Stimulated activated CD4-positive, alpha-beta T cell treated with anti-CD3 and anti-CD28 coated beads, Interleukin-1b, Interleukin-23, amount 100 ng/mL, for 48 hours (primary cell): ENCODE results near the gene ABL1.

Experiments used
- DNase-seq: peaks from one replicate; pipeline ENCODE4 v3.0.0-alpha.2; 2020

ABL1 gene

GRCh38 chr9:130873966-130874365, 38.9 kb downstream of the ABL1 start:
- DNase-seq: no peak

GRCh38 chr9:130874783-130875182, 39.7 kb downstream of the ABL1 start:
- DNase-seq: no peak

DNA sequence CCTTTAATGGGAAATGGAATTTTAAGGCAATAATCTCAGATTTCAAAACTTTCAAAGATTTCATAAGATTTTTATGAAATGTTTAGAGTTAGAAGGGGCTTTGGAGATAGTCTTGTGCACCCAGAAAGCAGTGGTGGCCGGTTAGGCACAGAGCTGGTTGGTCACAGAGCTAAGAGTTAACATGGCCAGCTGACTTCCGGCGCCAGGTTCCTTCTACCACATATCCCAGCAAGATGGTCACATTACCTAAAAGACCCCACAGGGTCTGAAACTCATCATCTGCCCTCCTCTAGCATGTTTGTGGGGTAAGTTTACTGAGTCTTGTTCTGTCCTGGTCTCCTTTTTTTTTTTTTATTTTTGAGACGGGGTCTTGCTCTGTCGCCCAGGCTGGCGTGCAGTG, 42.2 kb downstream of the ABL1 start:
- no peak for DNase-seq

GRCh38 chr9:130878295-130878694, 43.2 kb downstream of the ABL1 start:
- DNase-seq: no peak

GRCh38 chr9:130879863-130880411, 44.9 kb downstream of the ABL1 start:
- DNase-seq: no peak

- no peak for DNase-seq
These were observed 45.7 kb downstream of the ABL1 start for GRCh38 chr9:130880599-130881220.

DNA sequence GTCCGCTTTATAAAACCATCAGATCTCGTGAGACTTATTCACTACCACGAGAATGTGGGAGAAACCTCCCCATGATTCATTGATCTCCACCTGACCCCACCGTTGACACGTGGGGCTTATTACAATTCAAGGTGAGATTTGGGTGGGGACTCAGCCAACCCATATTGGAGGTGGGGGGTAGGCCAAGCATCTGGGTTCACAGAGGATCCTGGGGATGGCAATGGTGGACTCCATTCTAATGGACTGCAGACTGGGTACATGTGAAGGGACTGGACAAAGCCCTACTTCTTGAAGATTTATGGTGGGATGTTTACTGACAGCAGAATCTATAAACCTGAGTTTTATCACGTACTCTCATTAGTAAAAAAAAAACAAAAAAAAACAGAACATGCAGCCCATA, 46.5 kb downstream of the ABL1 start:
- no peak for DNase-seq

DNA sequence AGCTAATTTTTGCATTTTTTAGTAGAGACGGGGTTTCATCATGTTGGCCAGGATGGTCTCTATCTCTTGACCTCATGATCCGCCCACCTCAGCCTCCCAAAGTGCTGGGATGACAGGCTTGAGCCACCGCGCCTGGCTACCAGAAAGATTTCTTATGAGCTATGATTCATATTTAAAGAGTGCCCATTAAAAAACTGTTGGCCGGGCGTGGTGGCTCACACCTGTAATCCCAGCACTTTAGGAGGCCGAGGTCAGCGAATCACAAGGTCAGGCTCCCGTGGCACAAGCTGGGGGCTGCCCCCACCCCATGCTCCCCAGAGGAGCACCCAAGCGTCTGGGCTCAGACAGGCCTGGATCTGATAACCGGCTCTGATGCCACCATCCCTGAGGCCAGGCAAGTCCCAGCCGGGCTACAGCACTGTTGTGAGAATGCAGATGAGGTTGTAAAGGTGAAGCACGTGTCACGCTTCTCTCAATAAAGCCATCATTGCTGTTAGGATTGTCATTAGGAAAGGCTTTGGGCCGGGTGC, 47.7 kb downstream of the ABL1 start:
- no peak for DNase-seq

GRCh38 chr9:130883479-130883878, 48.4 kb downstream of the ABL1 start:
- no peak for DNase-seq

DNA sequence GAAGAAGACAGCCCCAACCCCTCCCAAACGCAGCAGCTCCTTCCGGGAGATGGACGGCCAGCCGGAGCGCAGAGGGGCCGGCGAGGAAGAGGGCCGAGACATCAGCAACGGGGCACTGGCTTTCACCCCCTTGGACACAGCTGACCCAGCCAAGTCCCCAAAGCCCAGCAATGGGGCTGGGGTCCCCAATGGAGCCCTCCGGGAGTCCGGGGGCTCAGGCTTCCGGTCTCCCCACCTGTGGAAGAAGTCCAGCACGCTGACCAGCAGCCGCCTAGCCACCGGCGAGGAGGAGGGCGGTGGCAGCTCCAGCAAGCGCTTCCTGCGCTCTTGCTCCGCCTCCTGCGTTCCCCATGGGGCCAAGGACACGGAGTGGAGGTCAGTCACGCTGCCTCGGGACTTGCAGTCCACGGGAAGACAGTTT, 49.1 kb downstream of the ABL1 start:
- DNase-seq: no peak

GRCh38 chr9:130884542-130885483, 49.8 kb downstream of the ABL1 start:
- DNase-seq: no peak

DNA sequence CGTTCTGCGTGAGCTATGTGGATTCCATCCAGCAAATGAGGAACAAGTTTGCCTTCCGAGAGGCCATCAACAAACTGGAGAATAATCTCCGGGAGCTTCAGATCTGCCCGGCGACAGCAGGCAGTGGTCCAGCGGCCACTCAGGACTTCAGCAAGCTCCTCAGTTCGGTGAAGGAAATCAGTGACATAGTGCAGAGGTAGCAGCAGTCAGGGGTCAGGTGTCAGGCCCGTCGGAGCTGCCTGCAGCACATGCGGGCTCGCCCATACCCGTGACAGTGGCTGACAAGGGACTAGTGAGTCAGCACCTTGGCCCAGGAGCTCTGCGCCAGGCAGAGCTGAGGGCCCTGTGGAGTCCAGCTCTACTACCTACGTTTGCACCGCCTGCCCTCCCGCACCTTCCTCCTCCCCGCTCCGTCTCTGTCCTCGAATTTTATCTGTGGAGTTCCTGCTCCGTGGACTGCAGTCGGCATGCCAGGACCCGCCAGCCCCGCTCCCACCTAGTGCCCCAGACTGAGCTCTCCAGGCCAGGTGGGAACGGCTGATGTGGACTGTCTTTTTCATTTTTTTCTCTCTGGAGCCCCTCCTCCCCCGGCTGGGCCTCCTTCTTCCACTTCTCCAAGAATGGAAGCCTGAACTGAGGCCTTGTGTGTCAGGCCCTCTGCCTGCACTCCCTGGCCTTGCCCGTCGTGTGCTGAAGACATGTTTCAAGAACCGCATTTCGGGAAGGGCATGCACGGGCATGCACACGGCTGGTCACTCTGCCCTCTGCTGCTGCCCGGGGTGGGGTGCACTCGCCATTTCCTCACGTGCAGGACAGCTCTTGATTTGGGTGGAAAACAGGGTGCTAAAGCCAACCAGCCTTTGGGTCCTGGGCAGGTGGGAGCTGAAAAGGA, 50.7 kb downstream of the ABL1 start:
- DNase-seq: no peak

DNA sequence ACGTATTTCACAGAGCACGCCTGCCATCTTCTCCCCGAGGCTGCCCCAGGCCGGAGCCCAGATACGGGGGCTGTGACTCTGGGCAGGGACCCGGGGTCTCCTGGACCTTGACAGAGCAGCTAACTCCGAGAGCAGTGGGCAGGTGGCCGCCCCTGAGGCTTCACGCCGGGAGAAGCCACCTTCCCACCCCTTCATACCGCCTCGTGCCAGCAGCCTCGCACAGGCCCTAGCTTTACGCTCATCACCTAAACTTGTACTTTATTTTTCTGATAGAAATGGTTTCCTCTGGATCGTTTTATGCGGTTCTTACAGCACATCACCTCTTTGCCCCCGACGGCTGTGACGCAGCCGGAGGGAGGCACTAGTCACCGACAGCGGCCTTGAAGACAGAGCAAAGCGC, 51.9 kb downstream of the ABL1 start:
- DNase-seq: no peak

DNA sequence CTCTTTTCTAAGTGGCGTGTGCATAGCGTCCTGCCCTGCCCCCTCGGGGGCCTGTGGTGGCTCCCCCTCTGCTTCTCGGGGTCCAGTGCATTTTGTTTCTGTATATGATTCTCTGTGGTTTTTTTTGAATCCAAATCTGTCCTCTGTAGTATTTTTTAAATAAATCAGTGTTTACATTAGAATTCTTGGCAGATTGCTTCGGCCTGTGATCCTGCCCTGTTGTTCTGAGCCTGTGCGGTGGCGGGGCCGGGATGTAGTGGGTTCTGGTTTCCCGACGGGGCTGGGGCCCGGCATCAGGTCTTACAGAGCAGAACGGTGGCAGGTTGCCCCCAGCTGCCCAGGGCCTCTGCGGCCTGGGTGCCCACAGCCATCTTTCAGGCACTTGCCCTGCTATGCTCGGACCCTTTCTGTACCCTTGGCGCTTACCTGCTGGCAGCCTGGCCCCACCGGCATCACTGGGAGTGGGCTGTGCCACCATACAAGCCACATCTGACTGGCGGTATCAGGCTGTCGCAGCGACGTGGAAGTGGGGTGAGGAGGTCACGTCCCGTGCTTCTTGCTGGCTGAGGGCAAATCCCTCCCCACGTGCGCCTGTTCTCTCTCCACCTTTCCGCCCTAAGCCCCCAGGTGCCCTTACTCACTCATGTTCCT, 52.6 kb downstream of the ABL1 start:
- no peak for DNase-seq

DNA sequence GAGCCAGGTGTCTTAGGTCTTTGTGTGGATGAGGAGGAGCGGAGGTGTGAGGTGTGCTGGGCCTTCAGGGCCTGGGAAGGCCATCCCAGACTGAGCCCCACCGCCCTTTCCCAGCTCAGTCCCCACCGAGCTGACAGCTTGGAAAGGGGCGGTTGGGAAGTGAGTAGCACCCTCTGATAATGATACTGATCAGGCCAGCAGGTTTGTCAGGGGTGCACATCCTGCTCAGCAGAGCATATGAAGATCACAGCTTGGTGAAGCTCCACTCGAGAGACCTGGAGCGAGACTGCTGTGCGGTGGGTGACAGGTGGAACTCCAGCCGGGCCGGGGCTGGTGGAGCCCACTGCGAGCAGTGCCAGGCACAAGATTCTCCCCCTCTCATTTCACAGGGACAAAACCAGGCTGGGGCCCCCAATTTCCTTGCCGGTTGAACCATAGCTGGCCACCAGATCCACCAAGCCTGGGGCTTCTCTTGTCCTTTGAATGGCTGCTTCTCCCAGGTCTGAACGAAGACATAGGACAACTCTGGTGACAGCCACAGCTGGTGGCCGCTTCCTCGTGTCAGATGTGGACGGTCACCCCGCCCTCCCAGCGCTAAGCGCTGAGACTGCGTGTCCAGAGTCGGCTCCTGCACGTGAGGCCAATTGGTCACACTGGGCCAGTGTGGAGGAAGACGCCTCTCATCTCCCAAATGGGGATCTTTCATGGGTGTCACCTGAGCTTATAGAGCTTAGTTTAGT, 53.3 kb downstream of the ABL1 start:
- DNase-seq: no peak

DNA sequence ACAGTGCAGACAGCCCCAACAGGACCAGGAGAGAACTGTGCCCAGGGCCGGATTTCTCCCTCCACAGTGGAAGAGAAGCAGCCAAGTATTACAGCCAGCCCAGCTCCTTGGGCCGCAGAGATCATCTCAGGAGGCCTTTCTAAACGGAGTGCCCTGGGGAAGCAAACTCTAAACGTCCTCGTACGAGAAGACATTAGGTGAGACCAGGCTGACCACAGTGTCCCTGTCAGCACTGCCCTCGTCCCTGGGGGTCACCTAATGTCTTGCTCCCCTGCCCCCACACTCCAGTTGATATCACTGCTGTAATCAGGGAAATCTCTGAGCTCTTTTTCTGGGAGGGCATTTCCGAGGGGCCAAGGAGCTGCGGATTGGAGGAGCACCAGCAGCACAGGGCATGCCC, 55.1 kb downstream of the ABL1 start:
- DNase-seq: no peak

GRCh38 chr9:130890870-130891687, 56.0 kb downstream of the ABL1 start:
- DNase-seq: no peak

DNA sequence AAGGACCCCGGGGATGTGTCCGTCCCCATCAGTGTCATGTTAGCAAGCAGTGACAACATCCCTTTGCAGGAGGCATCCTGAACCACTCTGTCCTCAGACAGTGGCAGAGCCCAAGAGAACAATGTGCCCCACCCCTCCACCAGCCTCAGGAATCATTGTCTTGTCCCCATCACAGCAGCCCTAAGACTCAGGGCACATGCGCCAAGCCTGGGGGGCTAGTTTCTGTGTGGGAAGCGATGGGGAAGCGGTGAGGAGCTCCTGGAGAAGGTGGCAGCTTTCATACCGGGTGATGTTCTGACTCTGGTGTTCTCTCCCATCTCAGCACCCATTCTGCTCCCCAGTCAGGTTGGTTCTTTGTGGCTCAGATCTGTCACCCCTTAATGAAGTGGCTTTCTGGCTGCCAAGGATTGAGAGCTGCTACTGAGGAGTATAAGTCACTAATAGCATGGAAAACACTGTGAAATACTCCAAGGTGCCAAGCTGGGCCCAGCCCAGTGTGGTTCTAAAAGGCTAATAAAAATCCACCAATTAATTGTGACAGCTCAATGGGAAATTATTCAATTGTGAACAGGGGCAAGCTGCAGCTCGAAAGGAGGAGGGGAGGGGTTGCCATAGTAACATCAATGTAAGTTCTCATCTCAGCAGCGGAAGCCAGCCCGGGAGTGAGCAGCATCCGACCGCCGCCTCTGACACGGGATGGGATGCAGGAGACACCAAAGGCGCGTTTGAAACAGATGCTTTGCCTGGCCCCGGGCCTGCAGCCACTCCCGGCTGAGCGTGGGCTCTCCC, 56.8 kb downstream of the ABL1 start:
- no peak for DNase-seq

GRCh38 chr9:130892477-130893304, 57.6 kb downstream of the ABL1 start:
- no peak for DNase-seq
